Measurements from ENCODE around the gene C22orf31. TPM values are rescaled to one million over a fixed set of nuclear protein-coding genes. Genes with fewer than 3 reads are reported as not detected.
A peak's percentile ranks its signal among the peaks of the same experiment; 100 is the strongest.

Gene C22orf31
- total RNA-seq, 1 experiment from 2014 or later, result not detected

DNA sequence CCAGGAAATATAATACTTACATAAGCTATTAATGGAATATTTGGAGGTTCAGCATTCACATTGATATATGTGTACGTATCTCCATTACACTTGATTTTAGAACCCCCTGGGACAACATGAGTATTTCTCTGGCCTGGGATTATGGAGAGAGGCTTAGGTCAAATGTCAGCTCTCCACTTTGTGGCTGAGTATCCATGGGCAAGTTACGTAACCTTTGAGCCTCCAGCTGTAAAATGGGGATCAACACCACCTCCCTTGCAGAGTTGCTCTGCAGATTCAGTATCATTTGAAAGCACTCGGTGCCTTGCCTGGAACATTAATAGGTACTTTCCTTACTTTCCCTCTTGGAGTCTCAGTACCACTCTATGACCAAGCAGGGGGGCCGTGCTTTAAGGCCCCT is 33.2 kb downstream of the C22orf31 start:
- POLR2A ChIA-PET, result interaction anchor here (1.2 kb wide), 1 partner anchor 228 kb away, joined by 4 read pairs; the partner anchor contains the start of gene XBP1
- H3K27ac ChIP-seq (ENCODE audit: low read depth, low read length), result peak overlapping the region; percentile 97

More for the DNA sequence above, 33.2 kb downstream of the C22orf31 start:
- Histone ChIP-seq H3K4me2 (ENCODE audit: low read length) (no peak overlapping the region), H3K9me2 (ENCODE audit: insufficient read depth) (no peaks in the 10 kb centered on the region), H3K9ac (ENCODE audit: low read length) (no peak overlapping the region), H3K79me2 (ENCODE audit: insufficient read depth, low read length) (no peaks in the 10 kb centered on the region), H3K9me3 (ENCODE audit: control insufficient read depth in 1 of 2, insufficient read depth in 1 of 2, low read depth in 1 of 2, low read length in 2 of 2) (no peaks in the 10 kb centered on the region), H3K4me1 (ENCODE audit: control insufficient read depth in 1 of 2, insufficient read depth in 2 of 2, low read length in 2 of 2) (peaks cover 47 to 61% of the 10 kb centered on the region in 2 experiments), H3K27me3 (ENCODE audit: insufficient read depth, low read length) (no peaks in the 10 kb centered on the region), H3K4me3 (replicated peaks in 1 of 2; ENCODE audit: low read depth in 1 of 2, low read length in 2 of 2) (no peak overlapping the region), H4K20me1 (ENCODE audit: insufficient read depth) (no peaks in the 10 kb centered on the region), H2AFZ (ENCODE audit: low read depth, low read length, poor library complexity, severe bottlenecking) (no peak overlapping the region), H3K36me3 (ENCODE audit: control insufficient read depth in 1 of 2, insufficient read depth in 2 of 2, low read length in 2 of 2) (no peaks in the 10 kb centered on the region)
- ChIA-PET RAD21 (ENCODE audit: low non-redundant PET in 1 of 2, low total read pairs in 2 of 2, uncharacterized antibody in 2 of 2, unreplicated experiment in 2 of 2) (interaction anchor here in 1 of 2 experiments (0.6 kb wide), 1 partner anchor 24 kb away, joined by 5 read pairs; no protein-coding TSS in a partner anchor), CTCF (no interaction called here)
- no TSS peak for BruUV-seq (replicated peaks)
- intact Hi-C loops (cut with micrococcal nuclease), result no loop called here
- ATAC-seq (no peak), DNase-seq (ENCODE audit: low read depth, low spot score) (no peak)
- TF ChIP-seq SP1 (IDR thresholded peaks at IDR 0.05; ENCODE audit: low read depth), result no peak
- TF ChIP-seq RAD21 (IDR thresholded peaks at IDR 0.05; ENCODE audit: low read depth), result no peak
- no peak for TF ChIP-seq FOSL1 (IDR thresholded peaks at IDR 0.05; ENCODE audit: low read depth)
- TF ChIP-seq SRF (IDR thresholded peaks at IDR 0.05; ENCODE audit: low read depth), result no peak
- TF ChIP-seq EGR1 (IDR thresholded peaks at IDR 0.05; ENCODE audit: low read depth), result no peak
- no peak for TF ChIP-seq TCF7L2 (IDR thresholded peaks at IDR 0.05; ENCODE audit: borderline replicate concordance, extremely low read depth, insufficient read depth, insufficient read length)
- TF ChIP-seq, protein P1, sequence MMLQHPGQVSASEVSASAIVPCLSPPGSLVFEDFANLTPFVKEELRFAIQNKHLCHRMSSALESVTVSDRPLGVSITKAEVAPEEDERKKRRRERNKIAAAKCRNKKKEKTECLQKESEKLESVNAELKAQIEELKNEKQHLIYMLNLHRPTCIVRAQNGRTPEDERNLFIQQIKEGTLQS (IDR thresholded peaks at IDR 0.05), result no peak
- TF ChIP-seq, protein P2, sequence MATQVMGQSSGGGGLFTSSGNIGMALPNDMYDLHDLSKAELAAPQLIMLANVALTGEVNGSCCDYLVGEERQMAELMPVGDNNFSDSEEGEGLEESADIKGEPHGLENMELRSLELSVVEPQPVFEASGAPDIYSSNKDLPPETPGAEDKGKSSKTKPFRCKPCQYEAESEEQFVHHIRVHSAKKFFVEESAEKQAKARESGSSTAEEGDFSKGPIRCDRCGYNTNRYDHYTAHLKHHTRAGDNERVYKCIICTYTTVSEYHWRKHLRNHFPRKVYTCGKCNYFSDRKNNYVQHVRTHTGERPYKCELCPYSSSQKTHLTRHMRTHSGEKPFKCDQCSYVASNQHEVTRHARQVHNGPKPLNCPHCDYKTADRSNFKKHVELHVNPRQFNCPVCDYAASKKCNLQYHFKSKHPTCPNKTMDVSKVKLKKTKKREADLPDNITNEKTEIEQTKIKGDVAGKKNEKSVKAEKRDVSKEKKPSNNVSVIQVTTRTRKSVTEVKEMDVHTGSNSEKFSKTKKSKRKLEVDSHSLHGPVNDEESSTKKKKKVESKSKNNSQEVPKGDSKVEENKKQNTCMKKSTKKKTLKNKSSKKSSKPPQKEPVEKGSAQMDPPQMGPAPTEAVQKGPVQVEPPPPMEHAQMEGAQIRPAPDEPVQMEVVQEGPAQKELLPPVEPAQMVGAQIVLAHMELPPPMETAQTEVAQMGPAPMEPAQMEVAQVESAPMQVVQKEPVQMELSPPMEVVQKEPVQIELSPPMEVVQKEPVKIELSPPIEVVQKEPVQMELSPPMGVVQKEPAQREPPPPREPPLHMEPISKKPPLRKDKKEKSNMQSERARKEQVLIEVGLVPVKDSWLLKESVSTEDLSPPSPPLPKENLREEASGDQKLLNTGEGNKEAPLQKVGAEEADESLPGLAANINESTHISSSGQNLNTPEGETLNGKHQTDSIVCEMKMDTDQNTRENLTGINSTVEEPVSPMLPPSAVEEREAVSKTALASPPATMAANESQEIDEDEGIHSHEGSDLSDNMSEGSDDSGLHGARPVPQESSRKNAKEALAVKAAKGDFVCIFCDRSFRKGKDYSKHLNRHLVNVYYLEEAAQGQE (IDR thresholded peaks at IDR 0.05; ENCODE audit: low read depth), result no peak
- TF ChIP-seq, protein P3, sequence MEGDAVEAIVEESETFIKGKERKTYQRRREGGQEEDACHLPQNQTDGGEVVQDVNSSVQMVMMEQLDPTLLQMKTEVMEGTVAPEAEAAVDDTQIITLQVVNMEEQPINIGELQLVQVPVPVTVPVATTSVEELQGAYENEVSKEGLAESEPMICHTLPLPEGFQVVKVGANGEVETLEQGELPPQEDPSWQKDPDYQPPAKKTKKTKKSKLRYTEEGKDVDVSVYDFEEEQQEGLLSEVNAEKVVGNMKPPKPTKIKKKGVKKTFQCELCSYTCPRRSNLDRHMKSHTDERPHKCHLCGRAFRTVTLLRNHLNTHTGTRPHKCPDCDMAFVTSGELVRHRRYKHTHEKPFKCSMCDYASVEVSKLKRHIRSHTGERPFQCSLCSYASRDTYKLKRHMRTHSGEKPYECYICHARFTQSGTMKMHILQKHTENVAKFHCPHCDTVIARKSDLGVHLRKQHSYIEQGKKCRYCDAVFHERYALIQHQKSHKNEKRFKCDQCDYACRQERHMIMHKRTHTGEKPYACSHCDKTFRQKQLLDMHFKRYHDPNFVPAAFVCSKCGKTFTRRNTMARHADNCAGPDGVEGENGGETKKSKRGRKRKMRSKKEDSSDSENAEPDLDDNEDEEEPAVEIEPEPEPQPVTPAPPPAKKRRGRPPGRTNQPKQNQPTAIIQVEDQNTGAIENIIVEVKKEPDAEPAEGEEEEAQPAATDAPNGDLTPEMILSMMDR (IDR thresholded peaks at IDR 0.05 in 2 of 3, conservative IDR thresholded peaks at IDR 0.05 in 1 of 3; ENCODE audit: borderline replicate concordance in 1 of 3, insufficient read depth in 1 of 3, low read depth in 2 of 3, low read length in 2 of 3), result no peak
- TF ChIP-seq, protein P4, sequence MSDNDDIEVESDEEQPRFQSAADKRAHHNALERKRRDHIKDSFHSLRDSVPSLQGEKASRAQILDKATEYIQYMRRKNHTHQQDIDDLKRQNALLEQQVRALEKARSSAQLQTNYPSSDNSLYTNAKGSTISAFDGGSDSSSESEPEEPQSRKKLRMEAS (IDR thresholded peaks at IDR 0.05), result no peak

All from HCT116 (cell line).